ENCODE results near the gene BTBD16. TPM values are rescaled to one million over a fixed set of nuclear protein-coding genes. Genes with fewer than 3 reads are reported as not detected.

BTBD16 gene
- total and polyA plus RNA-seq, 2 donors (not counting 1 experiment from before 2014, with no cell fraction given): not detected

GRCh38 chr10:122298206-122298597, 27.1 kb downstream of the BTBD16 start:
- POLR2A ChIA-PET: no interaction called here
- TF ChIP-seq EZH2 (IDR thresholded peaks at IDR 0.05; ENCODE audit: borderline replicate concordance, insufficient read depth, low read depth, low read length, poor library complexity, severe bottlenecking): no peak
- no peak for TF ChIP-seq CTCF (IDR thresholded peaks at IDR 0.05)

GRCh38 chr10:122298598-122299301, 27.7 kb downstream of the BTBD16 start:
- no peak overlapping the region for H3K27ac ChIP-seq (ENCODE audit: low read length in 2 of 2)
- DNase-seq (peak; percentile 75), ATAC-seq (ENCODE audit: low read depth) (peak; percentile 88)
- Mint-ChIP-seq H3K4me3 (no peak overlapping the region), H3K27me3 (peaks cover 20% of the 10 kb centered on the region), H3K9me3 (ENCODE audit: insufficient read depth) (no peaks in the 10 kb centered on the region), H3K27ac (no peak overlapping the region), H3K4me1 (peaks cover 3% of the 10 kb centered on the region)
- WGBS (ENCODE audit: insufficient coverage): 38% methylated on average over 12 of the region's 15 CpGs
- H3K4me1 ChIP-seq (ENCODE audit: control insufficient read depth in 2 of 2, insufficient read depth in 2 of 2, low read length in 2 of 2): peaks cover 3 to 4% of the 10 kb centered on the region in 2 donors
- H3K9me3 ChIP-seq (ENCODE audit: control extremely low read depth in 1 of 3, control insufficient read depth in 2 of 3, insufficient read depth in 1 of 3, low read length in 2 of 3): peaks cover 0 to 3% (median 0%) of the 10 kb centered on the region in 3 donors
- no peaks in the 10 kb centered on the region for H4K20me1 ChIP-seq (ENCODE audit: control insufficient read depth, insufficient read depth, low read length, poor library complexity, severe bottlenecking)
- H3K4me3 ChIP-seq (ENCODE audit: control extremely low read depth in 1 of 5, extremely low read depth in 1 of 5, insufficient read depth in 1 of 5, low read depth in 2 of 5, low read length in 4 of 5): no peak overlapping the region
- H2AFZ ChIP-seq (ENCODE audit: insufficient read depth, low read depth, low read length, poor library complexity, severe bottlenecking): peak overlapping the region; percentile 61
- intact Hi-C loops (cut with micrococcal nuclease): loop anchor here (1.0 kb wide), 2 partner anchors 44 to 137 kb away; no protein-coding TSS in a partner anchor
- no peaks in the 10 kb centered on the region for H3K79me2 ChIP-seq (ENCODE audit: control insufficient read depth, insufficient read depth, low read length)
- peak; percentile 91 for TF ChIP-seq CTCF (IDR thresholded peaks at IDR 0.05)
- TF ChIP-seq EZH2 (IDR thresholded peaks at IDR 0.05; ENCODE audit: borderline replicate concordance, insufficient read depth, low read depth, low read length, poor library complexity, severe bottlenecking): no peak
- peaks cover 0 to 4% (median 0%) of the 10 kb centered on the region in 4 experiments for H3K27me3 ChIP-seq (replicated peaks in 1 of 4; ENCODE audit: control extremely low read depth in 1 of 4, control insufficient read depth in 3 of 4, insufficient read depth in 4 of 4, low read length in 3 of 4)
- POLR2A ChIA-PET: interaction anchor here (0.8 kb wide), 1 partner anchor 44 kb away, joined by 3 read pairs; no protein-coding TSS in a partner anchor
- no peaks in the 10 kb centered on the region for H3K36me3 ChIP-seq (replicated peaks in 1 of 2; ENCODE audit: control extremely low read depth in 1 of 2, control insufficient read depth in 1 of 2, extremely low read depth in 1 of 2, insufficient read depth in 2 of 2, low read length in 1 of 2)
- peak overlapping the region; percentile 48 for H3K4me2 ChIP-seq (replicated peaks; ENCODE audit: low read depth, low read length, poor library complexity, severe bottlenecking)
- H3K9ac ChIP-seq (ENCODE audit: low read length): peak overlapping the region; percentile 33
- CTCF ChIA-PET: interaction anchor here (0.6 to 4.6 kb wide), 37 partner anchors 8 to 869 kb away, joined by 3 to 138 read pairs (median 4); partner anchors contain the start of genes ARMS2, BTBD16 and PLEKHA1

More at GRCh38 chr10:122298206-122298597, 27.1 kb downstream of the BTBD16 start:
- Histone ChIP-seq H3K9me3 (ENCODE audit: control extremely low read depth in 1 of 3, control insufficient read depth in 2 of 3, insufficient read depth in 1 of 3, low read length in 2 of 3) (peaks cover 0 to 3% (median 0%) of the 10 kb centered on the region in 3 donors), H3K4me2 (replicated peaks; ENCODE audit: low read depth, low read length, poor library complexity, severe bottlenecking) (no peak overlapping the region), H3K79me2 (ENCODE audit: control insufficient read depth, insufficient read depth, low read length) (no peaks in the 10 kb centered on the region), H3K27ac (ENCODE audit: low read length in 2 of 2) (no peak overlapping the region), H3K9ac (ENCODE audit: low read length) (no peak overlapping the region), H2AFZ (ENCODE audit: insufficient read depth, low read depth, low read length, poor library complexity, severe bottlenecking) (no peak overlapping the region), H3K4me3 (ENCODE audit: control extremely low read depth in 1 of 5, extremely low read depth in 1 of 5, insufficient read depth in 1 of 5, low read depth in 2 of 5, low read length in 4 of 5) (no peak overlapping the region), H4K20me1 (ENCODE audit: control insufficient read depth, insufficient read depth, low read length, poor library complexity, severe bottlenecking) (no peaks in the 10 kb centered on the region), H3K4me1 (ENCODE audit: control insufficient read depth in 2 of 2, insufficient read depth in 2 of 2, low read length in 2 of 2) (peaks cover 3 to 4% of the 10 kb centered on the region in 2 donors), H3K36me3 (replicated peaks in 1 of 2; ENCODE audit: control extremely low read depth in 1 of 2, control insufficient read depth in 1 of 2, extremely low read depth in 1 of 2, insufficient read depth in 2 of 2, low read length in 1 of 2) (no peaks in the 10 kb centered on the region), H3K27me3 (replicated peaks in 1 of 4; ENCODE audit: control extremely low read depth in 1 of 4, control insufficient read depth in 3 of 4, insufficient read depth in 4 of 4, low read length in 3 of 4) (peaks cover 0 to 4% (median 0%) of the 10 kb centered on the region in 4 experiments)
- no peak overlapping the region for H3K27ac Mint-ChIP-seq
- CTCF ChIA-PET: interaction anchor here (0.9 to 4.6 kb wide), 26 partner anchors 9 to 271 kb away, joined by 3 to 138 read pairs (median 4); partner anchors contain the start of genes BTBD16 and PLEKHA1
- DNase-seq (no peak), ATAC-seq (ENCODE audit: low read depth) (no peak)
- H3K27me3 Mint-ChIP-seq: peaks cover 23% of the 10 kb centered on the region
- no peaks in the 10 kb centered on the region for H3K9me3 Mint-ChIP-seq (ENCODE audit: insufficient read depth)
- intact Hi-C loops (cut with micrococcal nuclease): loop anchor here (1.0 kb wide), 2 partner anchors 44 to 137 kb away; no protein-coding TSS in a partner anchor
- peaks cover 3% of the 10 kb centered on the region for H3K4me1 Mint-ChIP-seq
- H3K4me3 Mint-ChIP-seq: no peak overlapping the region
- WGBS (ENCODE audit: insufficient coverage): 94% methylated on average over 6 of the region's 6 CpGs

Data from B cell (primary cell).